GM19328 (cell line): ENCODE data around the gene BEX3.
A peak's percentile ranks its signal among the peaks of the same experiment; 100 is the strongest.
"Not testable (repeated sequence)": the region's sequence is repeated elsewhere in the genome, so short reads cannot be mapped to it uniquely, and the experiment has no call there.

ENCODE experiments used
- ATAC-seq: cut with Tn5 transposase; IDR thresholded peaks from one replicate; pipeline ENCODE4 v1.9.1; 2021; ENCODE audit warnings: mild to moderate bottlenecking, moderate library complexity; ENCODE audit not compliant: unreplicated experiment

The BEX3 gene

DNA sequence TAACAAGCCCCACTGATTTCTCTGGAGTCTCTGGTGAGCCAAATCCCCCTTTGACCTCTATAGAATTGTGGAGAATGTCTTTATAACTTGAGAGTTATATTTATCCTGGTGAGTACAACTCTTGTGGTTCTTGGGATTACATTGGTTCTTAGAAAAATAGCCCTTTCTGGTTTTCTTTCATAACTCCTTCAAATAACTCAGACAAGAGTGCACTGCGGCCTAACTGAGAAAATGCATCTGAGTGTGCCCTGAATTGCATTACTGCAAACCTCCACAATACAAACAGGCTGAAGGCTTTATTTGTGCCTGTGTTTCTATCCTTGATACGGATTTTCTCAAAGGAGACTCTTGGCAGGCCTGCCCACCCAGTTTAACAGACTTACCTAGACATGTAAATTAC lies 2.7 kb downstream of the BEX3 start:
- no peak for ATAC-seq

DNA sequence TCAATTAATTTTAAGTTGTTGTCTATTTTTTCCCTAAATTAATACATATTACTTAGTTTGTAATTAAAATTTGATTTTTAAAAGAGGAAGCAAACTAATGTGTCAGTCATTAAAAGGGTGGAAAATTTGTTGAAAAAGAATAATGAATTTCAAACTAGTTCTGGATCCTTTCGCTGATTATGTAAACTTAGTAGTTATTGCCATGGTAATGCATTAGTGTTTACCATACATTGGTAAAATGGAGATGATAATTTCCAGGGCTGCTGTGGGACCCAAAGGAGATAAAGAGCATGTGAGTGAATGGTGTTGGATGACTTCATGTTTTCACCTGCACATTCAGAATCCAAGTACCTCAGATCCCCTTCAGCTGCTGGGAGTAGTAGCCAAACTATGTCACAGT lies 6.5 kb downstream of the BEX3 start:
- ATAC-seq = no peak

DNA sequence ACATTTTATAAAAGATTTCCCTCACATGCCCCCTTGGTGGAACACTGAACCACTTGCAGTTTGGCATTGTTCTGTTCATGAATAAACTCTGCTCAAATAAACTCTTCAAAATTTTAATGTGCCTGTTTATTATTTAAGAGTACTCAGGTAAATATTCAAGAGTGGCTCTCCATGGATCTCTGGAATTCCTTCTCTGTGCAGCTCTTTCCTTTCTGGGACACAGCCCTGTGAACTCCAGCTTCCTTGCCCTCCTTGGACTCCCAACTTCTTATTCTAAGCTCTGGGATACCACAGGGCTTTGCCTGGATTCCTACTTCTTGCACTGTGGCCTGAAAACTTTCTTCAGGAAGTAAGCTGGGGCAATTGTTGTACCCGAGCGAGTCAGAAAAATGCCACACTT lies 8.3 kb downstream of the BEX3 start:
- ATAC-seq = no peak

DNA sequence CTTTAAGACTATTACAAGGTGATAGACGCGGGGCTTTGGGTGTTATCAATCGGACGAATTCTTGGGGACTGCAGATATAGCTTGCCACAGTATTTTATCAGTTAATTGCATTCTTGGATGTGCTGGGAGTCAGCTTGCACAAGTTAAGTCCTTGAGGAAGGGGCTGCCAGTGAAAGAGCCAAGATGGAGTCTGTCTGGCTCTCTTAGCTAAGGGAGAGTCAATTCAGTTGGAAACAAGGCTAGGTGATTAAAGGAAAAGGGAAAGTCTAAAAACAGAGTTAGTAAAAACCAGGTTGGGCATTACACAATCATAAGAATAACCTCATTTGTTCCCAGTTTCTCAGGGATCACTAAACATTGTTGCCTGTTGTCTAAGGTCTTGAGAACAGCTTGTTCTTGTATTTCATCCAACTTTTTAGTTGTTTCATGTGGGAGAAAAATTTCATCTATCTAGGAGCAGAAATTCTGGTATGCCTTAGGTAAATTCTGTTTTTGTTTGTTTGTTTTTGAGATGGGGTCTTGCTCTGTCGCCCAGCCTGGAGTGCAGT lies 9.0 kb downstream of the BEX3 start:
- not testable (repeated sequence) for ATAC-seq

DNA sequence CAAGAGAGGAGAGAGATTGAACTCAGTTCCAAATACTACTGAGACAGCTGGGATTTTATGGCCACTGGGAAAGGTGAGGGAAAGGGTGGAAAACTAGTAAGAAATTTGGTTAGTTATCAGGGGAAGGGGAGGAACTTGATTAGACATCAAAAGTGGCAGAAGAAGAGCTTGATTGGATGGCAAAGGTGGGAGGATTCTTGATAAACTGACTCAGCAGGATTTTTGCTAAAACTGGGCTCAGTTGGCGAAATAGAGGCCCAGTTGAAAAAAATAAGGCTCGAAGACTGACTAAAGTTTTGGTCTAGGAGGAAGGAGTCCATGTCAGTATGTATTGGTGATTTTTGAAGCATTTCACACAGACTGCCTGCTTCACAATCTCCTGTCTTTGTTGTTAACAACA lies 10.0 kb downstream of the BEX3 start:
- no peak for ATAC-seq

DNA sequence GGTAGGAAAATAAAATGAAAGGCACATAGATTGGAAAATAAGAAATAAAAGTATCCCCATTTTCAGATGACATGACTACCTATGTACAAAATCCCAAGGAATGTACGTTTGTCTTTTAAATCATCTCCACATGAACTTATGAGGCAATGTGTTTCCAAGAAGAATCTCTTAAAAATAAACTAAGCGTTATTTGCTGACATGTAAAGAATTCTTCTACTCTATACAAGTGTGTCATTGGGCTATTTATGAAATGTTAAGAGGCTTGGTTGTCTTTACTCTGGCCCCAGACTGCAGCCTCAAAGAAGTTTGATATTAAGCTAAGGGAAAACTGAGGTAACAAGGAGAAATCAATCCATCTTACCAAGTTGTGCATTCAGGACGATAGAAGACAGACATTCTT lies 17.1 kb downstream of the BEX3 start:
- no peak for ATAC-seq

DNA sequence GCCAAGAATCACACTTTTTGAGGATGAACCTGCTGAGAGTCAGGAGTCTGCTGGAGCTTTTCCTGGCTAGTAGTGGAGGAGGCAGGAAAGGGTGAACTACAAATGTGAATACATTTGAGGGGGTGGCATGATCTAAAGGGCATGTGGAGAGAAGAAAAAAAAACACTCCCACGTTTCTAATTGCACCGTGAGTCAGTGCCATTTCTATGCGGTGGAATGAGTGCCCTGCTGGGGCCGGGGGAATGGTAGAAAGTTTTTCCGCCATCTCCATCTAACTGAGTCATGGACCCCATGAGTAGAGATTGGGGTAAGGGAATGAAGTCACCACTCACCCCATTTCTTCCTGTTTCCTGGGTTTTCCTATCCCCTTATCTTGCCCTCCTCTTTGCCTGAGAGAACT lies 19.8 kb downstream of the BEX3 start:
- no peak for ATAC-seq

DNA sequence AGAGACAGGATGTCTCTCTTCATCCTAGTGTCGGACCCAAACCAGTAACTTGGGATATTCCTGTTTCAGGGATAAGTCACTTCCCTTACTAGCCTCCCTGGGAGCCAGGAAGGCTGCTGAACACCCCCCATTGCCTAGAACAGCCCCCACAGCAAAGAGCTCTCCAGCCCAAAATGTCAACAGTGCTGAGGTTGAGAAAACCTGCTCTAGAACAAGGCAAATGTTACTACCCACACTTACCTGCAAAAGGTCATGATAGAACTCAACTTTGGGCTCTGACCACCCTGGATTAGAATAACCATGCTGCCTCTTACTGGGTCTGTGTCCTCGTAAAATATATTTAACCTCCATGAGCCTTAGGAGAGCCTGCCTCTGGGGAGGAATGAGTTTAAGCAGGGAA lies 20.3 kb downstream of the BEX3 start:
- ATAC-seq = no peak

DNA sequence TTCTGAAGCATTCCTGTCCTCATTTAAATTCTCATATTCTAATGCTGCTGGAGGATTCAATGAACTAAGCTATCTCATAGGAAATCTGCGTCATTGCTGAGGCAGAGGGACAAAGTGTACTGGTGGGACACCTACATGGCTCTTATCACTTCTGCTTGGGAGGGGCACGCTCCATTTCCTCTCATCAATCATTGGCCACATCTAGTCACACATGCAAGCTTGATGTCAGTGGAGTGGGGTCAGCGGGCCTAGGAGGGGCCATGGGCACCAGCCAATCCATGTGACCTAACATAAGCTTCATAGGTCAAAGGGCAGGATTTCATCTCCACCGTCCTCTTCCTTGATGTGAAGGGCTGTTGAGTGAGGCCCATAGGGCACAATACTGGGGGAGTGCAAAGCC lies 21.4 kb downstream of the BEX3 start:
- ATAC-seq = no peak

DNA sequence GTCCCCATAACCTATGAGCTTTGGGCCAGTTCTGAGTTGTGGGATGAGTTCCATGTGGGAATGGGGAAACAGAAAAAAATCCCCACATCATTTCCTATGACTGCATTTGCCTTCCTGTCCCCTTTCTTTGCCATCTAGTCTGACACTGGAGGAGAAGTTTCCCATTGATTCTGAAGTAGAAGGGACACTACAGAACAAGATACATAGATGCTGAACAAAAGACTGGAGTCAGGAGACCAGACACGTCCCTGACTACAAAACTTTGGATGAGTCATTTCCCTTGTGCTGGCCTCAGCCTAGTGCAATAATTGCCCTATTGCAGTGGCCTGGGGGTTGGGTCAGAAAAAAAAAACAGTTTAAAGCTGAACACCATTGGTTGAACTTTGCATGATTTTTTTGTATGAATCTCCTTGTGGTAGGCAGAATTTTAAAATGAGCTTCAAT lies 22.1 kb downstream of the BEX3 start:
- ATAC-seq = no peak

DNA sequence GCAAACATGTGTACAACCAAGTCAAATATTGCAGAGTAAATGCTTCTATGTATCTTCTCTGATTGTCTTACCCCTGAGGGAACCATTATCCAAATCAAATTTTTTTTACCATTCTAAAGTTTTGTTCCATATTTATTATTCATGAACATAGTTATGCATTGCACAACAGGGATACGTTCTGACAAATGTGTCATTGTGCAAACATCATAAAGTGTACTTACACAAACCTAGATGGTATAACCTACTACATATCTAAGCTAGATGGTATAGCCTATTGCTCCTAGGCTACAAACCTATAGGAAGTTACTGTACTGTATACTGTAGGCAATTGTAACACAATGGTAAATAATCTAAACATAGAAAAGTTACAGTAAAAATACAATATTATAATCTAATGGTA lies 23.4 kb downstream of the BEX3 start:
- no peak for ATAC-seq

DNA sequence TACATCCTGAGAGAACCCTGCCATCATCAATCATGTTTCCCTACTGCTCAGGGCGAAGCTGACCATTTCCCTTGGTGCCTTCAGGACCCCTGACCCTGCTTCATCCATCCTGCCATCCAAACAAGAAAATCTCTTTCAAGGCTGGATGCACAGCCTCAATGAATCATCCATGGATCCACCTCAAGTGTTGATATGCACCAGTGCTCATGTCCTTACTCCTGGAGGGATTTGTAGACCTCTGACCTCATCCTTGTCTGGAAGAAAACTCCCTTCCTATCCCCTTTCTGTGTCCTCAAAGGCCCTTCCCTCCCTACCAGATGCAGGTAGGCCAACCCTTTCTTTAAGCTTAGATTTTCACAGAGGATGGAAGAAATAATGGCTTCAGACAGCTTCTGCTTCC lies 24.6 kb downstream of the BEX3 start:
- no peak for ATAC-seq

DNA sequence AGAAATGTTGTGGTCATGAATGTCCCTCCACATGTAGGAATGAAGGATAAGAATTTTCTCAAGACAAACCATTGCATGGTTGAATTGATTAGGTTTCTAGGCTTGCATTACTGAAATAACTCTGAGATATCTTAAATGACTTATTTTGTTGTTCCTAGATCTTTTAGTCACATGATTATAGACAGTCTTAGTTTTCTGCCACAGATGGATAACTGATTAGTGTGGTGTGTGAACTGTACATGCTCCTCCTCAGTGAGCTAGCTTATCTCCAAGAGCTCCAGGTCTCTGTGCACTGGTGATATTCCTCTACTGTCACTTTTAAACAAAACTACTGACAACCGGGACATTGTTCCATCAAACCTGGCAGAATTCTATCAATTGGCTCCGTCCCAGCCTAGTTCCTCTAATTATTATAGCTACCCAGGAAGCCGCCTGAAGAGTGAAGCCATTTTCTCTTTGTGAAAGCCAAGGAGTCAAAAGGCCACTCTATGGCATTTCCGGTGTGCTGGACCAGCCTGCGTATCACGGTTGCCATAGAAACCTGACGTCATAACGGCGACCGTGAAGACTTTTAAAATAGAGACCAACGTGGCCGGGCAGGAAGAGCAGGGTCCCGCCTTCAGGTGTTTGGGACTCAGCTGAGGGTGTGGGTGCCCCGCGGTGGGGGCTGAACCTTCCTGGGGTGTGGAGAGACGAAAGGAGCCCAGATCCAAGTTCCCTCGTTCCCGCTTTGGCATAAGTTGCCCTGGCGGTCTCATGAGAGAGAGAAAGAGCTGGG lies 28.1 kb downstream of the BEX3 start:
- peak; percentile 90 for ATAC-seq

DNA sequence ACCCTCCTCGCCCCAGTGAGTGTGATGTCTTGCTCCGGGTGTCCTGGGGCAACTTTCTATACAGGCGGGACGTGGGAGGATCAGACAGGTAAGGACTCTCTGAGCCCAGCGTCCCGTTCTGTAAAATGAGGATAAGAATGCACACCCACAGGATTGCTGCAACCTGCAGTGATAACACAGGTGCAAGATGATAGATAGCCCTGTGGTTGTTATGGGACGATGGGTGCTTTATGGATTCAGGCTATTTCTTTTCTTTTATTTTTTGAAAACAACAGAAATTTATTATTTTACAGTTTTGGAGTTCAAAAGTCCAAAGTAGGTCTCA lies 28.6 kb downstream of the BEX3 start:
- ATAC-seq = no peak

DNA sequence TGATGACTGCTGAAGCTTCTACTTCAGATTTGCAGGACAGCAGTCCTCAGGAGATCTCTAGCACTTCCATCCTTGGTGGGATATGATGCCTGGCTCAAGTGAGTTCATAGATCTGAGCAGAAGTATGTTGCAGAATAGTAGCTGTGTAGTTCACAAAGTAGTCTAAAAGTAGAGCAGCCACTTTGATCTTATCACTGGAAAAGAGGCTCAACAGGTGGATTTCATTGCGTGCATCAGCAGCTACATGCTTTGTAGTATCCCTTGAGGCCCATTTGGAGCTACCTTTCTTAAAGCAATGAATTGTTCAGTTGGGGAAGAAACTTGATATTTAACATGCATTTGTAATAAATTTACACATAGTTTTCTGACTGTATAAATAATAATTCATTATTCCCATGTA lies 29.9 kb downstream of the BEX3 start:
- no peak for ATAC-seq

DNA sequence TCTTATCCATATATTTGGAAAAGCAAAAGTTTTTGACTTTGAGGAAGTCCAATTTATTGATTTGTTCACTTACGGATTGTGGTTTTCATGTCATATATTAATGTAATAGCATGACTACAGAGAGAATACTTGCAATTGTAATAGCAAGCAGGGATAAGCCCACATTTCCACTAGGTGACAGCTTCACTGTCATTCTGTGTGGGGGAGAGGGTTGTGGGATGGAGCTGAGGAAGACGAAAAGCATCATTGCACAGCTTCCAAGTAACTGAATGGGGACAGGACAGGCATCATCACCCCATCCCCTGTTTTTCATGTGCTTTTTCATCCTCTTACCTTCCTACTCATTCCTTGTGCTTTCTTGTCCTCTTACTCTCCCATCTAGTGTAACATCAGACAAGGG lies 31.4 kb downstream of the BEX3 start:
- no peak for ATAC-seq

DNA sequence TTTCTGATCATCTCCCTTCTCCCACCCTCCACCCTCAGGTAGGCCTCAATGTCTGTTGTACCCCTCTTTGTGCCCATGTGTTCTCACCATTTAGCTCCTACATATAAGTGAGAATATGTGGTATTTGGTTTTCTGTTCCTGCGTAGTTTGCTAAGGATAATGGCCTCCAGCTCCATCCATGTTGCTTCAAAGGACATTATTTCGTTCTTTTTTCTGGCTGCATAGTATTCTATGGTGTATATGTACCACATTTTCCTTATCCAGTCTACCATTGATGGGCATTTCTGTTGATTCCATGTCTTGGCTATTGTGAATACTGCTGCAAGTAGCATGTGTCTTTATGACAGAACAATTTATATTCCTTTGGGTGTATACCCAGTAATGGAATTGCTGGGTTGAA lies 35.4 kb downstream of the BEX3 start:
- ATAC-seq = not testable (repeated sequence)

DNA sequence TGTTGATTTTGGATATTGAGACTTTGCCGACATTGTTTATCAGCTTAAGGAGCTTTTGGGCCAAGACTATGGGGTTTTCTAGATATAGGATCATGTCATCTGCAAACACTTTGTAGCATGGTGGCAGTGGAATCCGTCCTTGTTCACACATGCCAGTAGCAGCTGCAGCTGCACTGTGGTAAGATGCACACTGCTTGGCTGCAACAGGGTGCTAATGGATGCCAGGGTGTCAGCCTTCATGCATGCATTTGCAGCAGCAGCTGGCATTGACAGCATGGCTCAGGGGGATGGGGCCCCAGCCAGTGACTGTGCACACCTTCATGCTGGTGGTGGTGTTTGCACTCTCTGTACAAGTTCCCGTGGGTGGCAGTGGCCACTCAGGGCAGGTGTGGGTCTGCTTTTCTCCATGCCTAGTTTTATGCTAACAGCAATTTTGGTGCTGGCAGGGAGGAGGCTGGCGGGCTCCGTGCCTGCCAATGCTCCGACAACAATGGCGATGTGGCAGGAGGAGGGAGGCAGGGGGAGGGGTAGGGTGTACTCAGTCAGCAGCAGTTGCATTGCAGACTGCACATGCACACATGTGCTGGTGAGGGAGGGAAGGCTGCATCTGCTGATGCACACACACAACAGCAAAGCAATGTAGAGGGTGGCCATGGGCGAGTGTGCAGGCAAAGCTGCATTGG lies 37.5 kb downstream of the BEX3 start:
- no peak for ATAC-seq

DNA sequence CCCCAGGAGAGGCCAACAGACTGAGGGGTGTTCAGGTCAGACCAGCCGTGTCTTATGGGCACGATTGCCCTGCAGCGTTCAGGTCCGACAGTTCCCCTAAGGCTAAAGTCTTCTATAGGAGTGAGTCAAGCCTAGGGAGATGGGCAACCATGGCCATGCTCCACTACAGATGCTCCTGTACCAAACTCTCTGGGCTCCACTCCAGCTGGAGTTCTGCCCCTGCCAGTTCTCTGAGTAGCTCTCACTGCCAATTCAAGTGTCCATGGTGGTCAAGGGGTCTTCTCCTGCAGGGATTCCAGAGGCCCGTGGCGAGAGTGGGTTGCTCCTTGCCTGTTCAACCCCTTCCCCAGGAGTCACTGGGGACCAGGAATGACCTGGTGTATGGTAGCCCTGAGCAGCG lies 38.2 kb downstream of the BEX3 start:
- ATAC-seq = no peak

DNA sequence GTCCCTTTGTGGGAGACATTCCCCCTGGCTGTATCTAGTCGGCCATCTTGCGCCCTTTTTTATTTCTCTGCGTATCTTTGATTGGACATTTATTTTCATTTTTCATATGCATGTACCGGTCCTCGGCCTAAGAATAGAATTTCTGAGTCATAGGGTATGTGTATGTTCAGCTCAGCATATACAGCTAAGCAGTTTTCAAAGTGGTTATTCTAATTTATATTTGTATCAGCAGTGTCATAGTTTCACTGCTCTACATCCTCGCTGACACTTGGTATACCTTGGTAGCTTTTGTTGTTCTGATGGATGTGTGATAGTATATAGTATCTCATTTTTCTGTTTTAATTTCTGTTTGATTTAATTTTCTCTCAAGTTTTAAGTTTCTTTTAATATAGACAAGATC lies 38.7 kb downstream of the BEX3 start:
- no peak for ATAC-seq

DNA sequence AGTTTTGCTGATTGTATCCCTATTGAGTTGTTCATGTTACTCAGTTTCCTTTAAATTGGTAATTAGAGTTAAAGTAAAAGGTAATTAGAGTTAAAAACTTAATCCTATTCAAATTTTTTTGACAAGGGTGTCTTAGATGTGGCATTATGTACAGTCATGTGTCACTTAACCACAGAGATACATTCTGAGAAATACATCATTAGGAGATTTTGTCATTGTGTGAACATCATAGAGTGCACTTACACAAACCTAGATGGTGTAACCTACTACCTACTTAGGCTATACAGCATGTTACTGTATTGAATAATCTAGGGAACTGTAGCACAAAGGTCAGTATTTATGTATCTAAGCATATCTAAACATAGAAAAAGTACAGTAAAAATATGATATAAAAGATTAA lies 39.2 kb downstream of the BEX3 start:
- ATAC-seq = no peak

DNA sequence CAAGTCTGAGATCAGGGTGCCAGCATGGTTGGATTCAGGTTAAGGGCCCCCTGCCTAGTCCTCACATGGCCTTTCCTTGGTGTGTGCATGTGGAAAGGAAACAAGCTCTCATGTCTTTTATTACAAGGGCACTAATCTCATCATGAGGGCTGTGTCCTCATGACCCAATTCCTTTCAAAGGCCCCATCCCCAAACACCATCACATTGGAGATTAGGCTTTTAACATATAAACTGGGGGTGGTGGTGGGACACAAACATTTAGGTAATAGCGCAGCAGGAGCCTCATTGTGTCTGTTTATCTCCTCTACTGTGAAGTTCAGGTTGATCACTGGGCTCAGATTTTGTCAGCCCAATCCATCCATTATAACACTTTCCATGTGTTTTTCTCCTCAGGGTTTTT lies 41.0 kb downstream of the BEX3 start:
- no peak for ATAC-seq

DNA sequence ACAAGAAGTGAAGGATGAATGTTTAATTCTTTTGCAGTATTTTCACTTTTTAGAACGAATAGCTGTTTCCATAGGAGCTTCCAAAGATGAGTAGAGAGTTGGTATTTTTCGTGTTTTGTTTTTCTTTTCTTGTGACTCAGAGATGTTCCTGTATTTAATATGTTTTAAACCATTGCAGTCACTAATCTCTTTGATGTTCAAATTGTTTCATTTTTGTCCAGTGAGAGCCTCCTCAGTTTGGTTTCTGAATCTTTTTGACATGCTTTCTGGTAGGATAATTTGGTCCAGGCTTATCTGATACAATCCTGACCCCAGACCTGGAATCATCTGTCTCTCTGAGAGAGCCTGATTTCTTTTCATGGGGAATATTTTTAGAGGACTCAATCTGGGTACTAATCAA lies 41.6 kb downstream of the BEX3 start:
- no peak for ATAC-seq
